Measurements from ENCODE around the gene ARID1B. TPM values are rescaled to one million over a fixed set of nuclear protein-coding genes. Genes with fewer than 3 reads are reported as not detected.

ARID1B gene
- total and polyA plus RNA-seq, 2 of the 4 experiments (the other 2 are of a cell fraction), result 14.5 to 20.1 TPM

DNA sequence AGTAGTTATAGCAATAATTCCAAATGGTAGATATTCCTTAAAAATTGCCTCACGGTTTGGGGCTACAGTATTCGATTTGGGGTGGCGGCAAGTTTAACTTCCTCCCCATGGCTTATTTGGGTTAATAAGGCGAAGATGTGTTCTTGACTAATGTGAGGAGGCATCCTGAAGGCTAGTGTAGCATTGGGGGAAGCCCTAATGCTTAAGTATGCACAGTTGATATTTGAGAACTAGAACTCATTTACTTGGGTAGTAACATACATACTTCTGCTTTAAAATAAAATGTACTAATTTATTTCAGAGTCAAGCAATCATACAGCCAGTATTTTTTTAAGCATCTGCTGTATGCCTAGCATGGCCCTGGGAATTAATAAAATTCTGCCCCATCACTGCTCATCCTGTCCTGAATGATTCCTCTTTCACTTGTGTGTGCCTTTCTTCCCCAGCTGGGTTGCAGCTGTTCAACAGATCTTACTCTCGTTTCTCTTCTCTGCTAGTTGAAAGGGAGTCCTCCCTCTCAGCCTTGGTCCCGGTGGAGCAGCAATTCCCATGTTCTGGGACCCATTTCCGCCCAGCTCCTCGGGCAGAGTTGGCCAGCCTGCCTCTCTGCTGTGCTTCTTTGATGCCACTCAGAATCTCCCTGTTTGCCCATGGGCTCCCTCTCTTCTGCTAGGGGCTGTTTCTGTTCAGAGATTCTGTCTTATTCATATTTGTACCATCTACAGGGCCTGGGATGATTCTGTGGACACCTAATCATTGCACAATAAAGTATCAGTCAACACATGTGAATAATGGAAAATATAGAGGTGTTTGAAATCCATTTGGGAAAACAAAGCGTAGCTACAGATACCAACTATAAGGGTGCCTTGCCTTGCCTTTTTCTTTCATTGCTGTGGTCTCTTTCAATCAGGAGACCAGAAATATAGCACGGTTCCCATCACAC lies 104.8 kb downstream of the ARID1B start:
- ChIA-PET POLR2A (ENCODE audit: unreplicated experiment) (no interaction called here), CTCF (interaction anchor here (0.6 kb wide), 1 partner anchor 61 kb away, joined by 3 read pairs; no protein-coding TSS in a partner anchor)
- Histone ChIP-seq H2BK15ac (ENCODE audit: low read depth, low read length) (no peak overlapping the region), H4K8ac (ENCODE audit: low read depth in 2 of 2, low read length in 2 of 2) (no peak overlapping the region), H4K20me1 (ENCODE audit: insufficient read depth, low read length) (peaks cover 59% of the 10 kb centered on the region), H2BK20ac (ENCODE audit: low read depth, low read length) (no peak overlapping the region), H3K4me3 (ENCODE audit: insufficient read depth, low read depth, low read length) (no peak overlapping the region), H2BK120ac (ENCODE audit: low read depth, low read length) (no peak overlapping the region), H3K9ac (ENCODE audit: low read depth, low read length) (no peak overlapping the region), H3K18ac (ENCODE audit: low read depth, low read length) (no peak overlapping the region), H3K4ac (ENCODE audit: low read depth, low read length) (no peak overlapping the region), H3K79me1 (ENCODE audit: low read depth in 1 of 2, low read length in 2 of 2) (peaks cover 52 to 74% of the 10 kb centered on the region in 2 experiments), H2AK5ac (ENCODE audit: low read depth, low read length) (no peak overlapping the region), H4K91ac (ENCODE audit: insufficient read depth, low read depth, low read length) (no peak overlapping the region), H2AFZ (replicated peaks; ENCODE audit: low read length, poor library complexity) (no peak overlapping the region), H2AK9ac (replicated peaks; ENCODE audit: low read depth, low read length, poor library complexity) (no peak overlapping the region), H4K5ac (ENCODE audit: low read depth, low read length) (no peak overlapping the region), H3K4me1 (ENCODE audit: control insufficient read depth, insufficient read depth, low read length) (peaks cover 21% of the 10 kb centered on the region), H2BK5ac (ENCODE audit: low read depth, low read length, poor library complexity, severe bottlenecking) (no peak overlapping the region), H3K4me2 (ENCODE audit: low read depth, low read length) (no peak overlapping the region), H3K56ac (ENCODE audit: extremely low read depth, insufficient read depth, low read length) (no peak overlapping the region), H3K27ac (ENCODE audit: insufficient read depth, low read length) (no peak overlapping the region), H3K36me3 (ENCODE audit: control insufficient read depth, insufficient read depth, low read length) (no peaks in the 10 kb centered on the region), H3K27me3 (ENCODE audit: control insufficient read depth, insufficient read depth, low read length) (no peaks in the 10 kb centered on the region), H3K23ac (ENCODE audit: low read depth, low read length) (no peak overlapping the region), H3K14ac (replicated peaks; ENCODE audit: low read depth, low read length) (no peak overlapping the region), H3K9me3 (ENCODE audit: control insufficient read depth, insufficient read depth, low read length) (no peaks in the 10 kb centered on the region), H3K9me1 (ENCODE audit: insufficient read depth, low read length) (peaks cover 19% of the 10 kb centered on the region)
- in situ Hi-C loops (cut with MboI; ENCODE audit: low sequenced_read_pairs), result no loop called here
- dilution Hi-C loops (cut with HindIII; ENCODE audit: low sequenced_read_pairs, unreplicated experiment), result no loop called here
- DNase-seq (peak; percentile 26), ATAC-seq (ENCODE audit: low read depth) (no peak)
- intact Hi-C loops (cut with micrococcal nuclease), result no loop called here
- TF ChIP-seq CEBPB (IDR thresholded peaks at IDR 0.05; ENCODE audit: low read depth, low read length) (peak; percentile 58), MXI1 (IDR thresholded peaks at IDR 0.05; ENCODE audit: borderline replicate concordance, low read depth, low read length) (no peak)
- 100% methylated on average over 4 of the region's 10 CpGs; no CpG with 5 or more reads in 1 of the 2 experiments for WGBS, 2 experiments (ENCODE audit: extremely low coverage in 2 of 2, insufficient read length in 1 of 2)
- BruUV-seq (replicated peaks), result no TSS peak

All from IMR-90 (cell line).